Measurements from ENCODE around the gene SDF2L1. TPM values are rescaled to one million over a fixed set of nuclear protein-coding genes. Genes with fewer than 3 reads are reported as not detected.

The SDF2L1 gene
- total and polyA plus RNA-seq, 12 donors: 14.0 to 83.9 (median 27.4) TPM

GRCh38 chr22:21657020-21657359 lies 14.9 kb downstream of the SDF2L1 start:
- DNase-seq: no peak
- intact Hi-C loops (cut with DNase I): no loop called here
- Histone ChIP-seq H3K4me3 (no peak overlapping the region), H3K4me1 (replicated peaks in 1 of 2) (peaks cover 6% of the 10 kb centered on the region in 2 donors), H3K9me3 (replicated peaks in 1 of 3) (no peaks in the 10 kb centered on the region), H3K27me3 (no peaks in the 10 kb centered on the region), H3K27ac (no peak overlapping the region), H3K36me3 (replicated peaks in 1 of 2) (no peaks in the 10 kb centered on the region)
- TF ChIP-seq POLR2A (IDR thresholded peaks at IDR 0.05) (no peak), CTCF (IDR thresholded peaks at IDR 0.05) (no peak)
- WGBS, 4 donors: 30 to 38% (median 32%) methylated on average over 13 to 17 of the region's 17 CpGs

- H3K4me3 ChIP-seq: peak overlapping the region in 2 of 4 donors; percentile 24 to 64
- H3K27ac ChIP-seq: no peak overlapping the region
- TF ChIP-seq POLR2A (IDR thresholded peaks at IDR 0.05) (no peak), CTCF (IDR thresholded peaks at IDR 0.05) (peak in 2 of 6 experiments; percentile 23 to 24)
- no peaks in the 10 kb centered on the region for H3K9me3 ChIP-seq (replicated peaks in 1 of 3)
- peak in 6 of 7 donors; percentile 58 to 68 (median 64) for DNase-seq
- intact Hi-C loops (cut with DNase I): no loop called here
- H3K4me1 ChIP-seq (replicated peaks in 1 of 2): peaks cover 2 to 3% of the 10 kb centered on the region in 2 donors
- no peaks in the 10 kb centered on the region for H3K36me3 ChIP-seq (replicated peaks in 1 of 2)
- 0 to 1% (median 0%) methylated on average over 2 to 79 of the region's 79 CpGs for WGBS, 4 donors
- H3K27me3 ChIP-seq: no peaks in the 10 kb centered on the region
Observed at GRCh38 chr22:21657360-21658032, 15.4 kb downstream of the SDF2L1 start.

GRCh38 chr22:21659864-21660525 lies 17.9 kb downstream of the SDF2L1 start:
- 78 to 84% (median 83%) methylated on average over 7 of the region's 7 CpGs for WGBS, 4 donors
- no peak for DNase-seq
- TF ChIP-seq CTCF (IDR thresholded peaks at IDR 0.05): no peak
- TF ChIP-seq POLR2A (IDR thresholded peaks at IDR 0.05): no peak
- no peaks in the 10 kb centered on the region for H3K4me1 ChIP-seq (replicated peaks in 1 of 2)
- no peak overlapping the region for H3K4me3 ChIP-seq
- intact Hi-C loops (cut with DNase I): no loop called here
- no peaks in the 10 kb centered on the region for H3K9me3 ChIP-seq (replicated peaks in 1 of 3)
- H3K27ac ChIP-seq: no peak overlapping the region
- no peaks in the 10 kb centered on the region for H3K36me3 ChIP-seq (replicated peaks in 1 of 2)
- H3K27me3 ChIP-seq: no peaks in the 10 kb centered on the region

GRCh38 chr22:21660904-21661303 lies 18.8 kb downstream of the SDF2L1 start:
- no peak for DNase-seq
- Histone ChIP-seq H3K27ac (no peak overlapping the region), H3K9me3 (replicated peaks in 1 of 3) (no peaks in the 10 kb centered on the region), H3K36me3 (replicated peaks in 1 of 2) (no peaks in the 10 kb centered on the region), H3K27me3 (no peaks in the 10 kb centered on the region), H3K4me1 (replicated peaks in 1 of 2) (no peaks in the 10 kb centered on the region), H3K4me3 (no peak overlapping the region)
- WGBS, 4 donors: 60 to 81% (median 73%) methylated on average over 4 to 7 of the region's 7 CpGs
- no peak for TF ChIP-seq CTCF (IDR thresholded peaks at IDR 0.05)
- TF ChIP-seq POLR2A (IDR thresholded peaks at IDR 0.05): no peak
- intact Hi-C loops (cut with DNase I): no loop called here
